ENCODE data around the gene NTM. TPM values are rescaled to one million over a fixed set of nuclear protein-coding genes. Genes with fewer than 3 reads are reported as not detected.

Gene NTM
- total and polyA plus RNA-seq, 2 experiments from 2014 or later, result 1.1 to 1.7 TPM

- no peak for TF ChIP-seq CTCF (IDR thresholded peaks at IDR 0.05; ENCODE audit: low read depth, low read length)
- Histone ChIP-seq H3K4me1 (ENCODE audit: low read depth) (no peaks in the 10 kb centered on the region), H3K27me3 (no peaks in the 10 kb centered on the region)
Measured at GRCh38 chr11:131476266-131476665, 105.9 kb downstream of the NTM start.

GRCh38 chr11:131478341-131478740 is 107.9 kb downstream of the NTM start:
- H3K27me3 ChIP-seq, result no peaks in the 10 kb centered on the region
- no peak overlapping the region for H3K4me3 ChIP-seq
- H3K27ac ChIP-seq, result no peak overlapping the region
- H3K36me3 ChIP-seq, result no peaks in the 10 kb centered on the region
- H3K9me3 ChIP-seq (ENCODE audit: low read depth), result no peaks in the 10 kb centered on the region
- TF ChIP-seq CTCF (IDR thresholded peaks at IDR 0.05; ENCODE audit: low read depth, low read length), result no peak
- H3K4me1 ChIP-seq (ENCODE audit: low read depth), result no peaks in the 10 kb centered on the region
- no peak for DNase-seq (ENCODE audit: low read depth in 1 of 2, low spot score in 1 of 2)

More at GRCh38 chr11:131476266-131476665, 105.9 kb downstream of the NTM start:
- Histone ChIP-seq H3K36me3 (no peaks in the 10 kb centered on the region), H3K9me3 (ENCODE audit: low read depth) (no peaks in the 10 kb centered on the region), H3K4me3 (no peak overlapping the region), H3K27ac (no peak overlapping the region)
- no peak for DNase-seq (ENCODE audit: low read depth in 1 of 2, low spot score in 1 of 2)

- no peaks in the 10 kb centered on the region for H3K27me3 ChIP-seq
- H3K9me3 ChIP-seq (ENCODE audit: low read depth), result no peaks in the 10 kb centered on the region
- no peaks in the 10 kb centered on the region for H3K36me3 ChIP-seq
- H3K4me3 ChIP-seq, result no peak overlapping the region
- H3K27ac ChIP-seq, result no peak overlapping the region
- no peaks in the 10 kb centered on the region for H3K4me1 ChIP-seq (ENCODE audit: low read depth)
- peak in 1 of 2 donors; percentile 43 for DNase-seq (ENCODE audit: low read depth in 1 of 2, low spot score in 1 of 2)
- TF ChIP-seq CTCF (IDR thresholded peaks at IDR 0.05; ENCODE audit: low read depth, low read length), result no peak
Measured at GRCh38 chr11:131481303-131481702, 110.9 kb downstream of the NTM start.

- Histone ChIP-seq H3K36me3 (no peaks in the 10 kb centered on the region), H3K9me3 (ENCODE audit: low read depth) (no peaks in the 10 kb centered on the region), H3K4me3 (no peak overlapping the region), H3K27ac (no peak overlapping the region), H3K27me3 (no peaks in the 10 kb centered on the region), H3K4me1 (ENCODE audit: low read depth) (no peaks in the 10 kb centered on the region)
- DNase-seq (ENCODE audit: low read depth in 1 of 2, low spot score in 1 of 2), result no peak
- TF ChIP-seq CTCF (IDR thresholded peaks at IDR 0.05; ENCODE audit: low read depth, low read length), result no peak
Measured at GRCh38 chr11:131481971-131482370, 111.6 kb downstream of the NTM start.

- no peak overlapping the region for H3K27ac ChIP-seq
- H3K9me3 ChIP-seq (ENCODE audit: low read depth), result no peaks in the 10 kb centered on the region
- H3K36me3 ChIP-seq, result no peaks in the 10 kb centered on the region
- DNase-seq (ENCODE audit: low read depth in 1 of 2, low spot score in 1 of 2), result no peak
- no peak overlapping the region for H3K4me3 ChIP-seq
- H3K27me3 ChIP-seq, result no peaks in the 10 kb centered on the region
- no peaks in the 10 kb centered on the region for H3K4me1 ChIP-seq (ENCODE audit: low read depth)
- TF ChIP-seq CTCF (IDR thresholded peaks at IDR 0.05; ENCODE audit: low read depth, low read length), result no peak
Measured at GRCh38 chr11:131483453-131483852, 113.0 kb downstream of the NTM start.

GRCh38 chr11:131483877-131484276 is 113.5 kb downstream of the NTM start:
- Histone ChIP-seq H3K4me3 (no peak overlapping the region), H3K9me3 (ENCODE audit: low read depth) (no peaks in the 10 kb centered on the region), H3K27me3 (no peaks in the 10 kb centered on the region), H3K27ac (no peak overlapping the region), H3K36me3 (no peaks in the 10 kb centered on the region), H3K4me1 (ENCODE audit: low read depth) (no peaks in the 10 kb centered on the region)
- DNase-seq (ENCODE audit: low read depth in 1 of 2, low spot score in 1 of 2), result no peak
- TF ChIP-seq CTCF (IDR thresholded peaks at IDR 0.05; ENCODE audit: low read depth, low read length), result no peak
